ENCODE results near the gene KLK14.

Gene KLK14

DNA sequence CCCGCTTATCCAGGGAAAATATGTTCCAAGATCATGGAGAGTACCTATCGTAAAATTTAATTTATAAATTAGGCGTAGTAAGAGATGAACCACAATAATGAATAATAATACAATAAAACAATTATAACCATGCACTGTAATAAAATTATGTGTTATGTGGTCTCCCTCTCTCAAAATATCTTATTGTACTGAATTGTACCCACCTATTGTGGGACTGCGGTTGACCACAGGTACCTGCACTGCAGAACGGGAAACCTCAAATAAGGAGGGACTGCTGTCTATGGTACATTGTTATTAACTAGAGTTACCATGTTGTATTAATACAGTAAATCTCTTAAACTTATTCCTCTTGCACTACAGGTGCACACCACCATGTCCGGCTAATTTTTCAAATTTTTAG lies 42.5 kb downstream of the KLK14 start:
- DNase-seq, result no peak

DNA sequence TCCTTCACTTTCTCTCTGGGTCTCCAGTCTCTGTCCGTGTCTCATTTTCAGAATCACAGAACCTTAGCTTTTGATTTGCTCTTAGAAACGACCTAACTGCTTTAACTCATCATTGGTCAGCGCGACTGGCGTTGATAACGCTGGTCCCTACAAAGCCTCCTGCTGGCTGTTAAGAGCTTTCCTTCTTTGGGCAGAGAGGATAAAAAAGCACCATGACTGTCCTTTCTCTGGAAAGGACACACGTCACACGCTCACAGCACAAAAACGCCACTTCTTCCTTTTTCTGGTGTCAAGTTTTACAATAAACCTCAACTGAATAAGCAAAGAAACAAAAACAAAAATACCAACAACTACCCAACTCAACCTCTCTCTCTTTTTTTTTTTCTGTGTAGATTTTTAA lies 46.2 kb downstream of the KLK14 start:
- DNase-seq, result no peak

DNA sequence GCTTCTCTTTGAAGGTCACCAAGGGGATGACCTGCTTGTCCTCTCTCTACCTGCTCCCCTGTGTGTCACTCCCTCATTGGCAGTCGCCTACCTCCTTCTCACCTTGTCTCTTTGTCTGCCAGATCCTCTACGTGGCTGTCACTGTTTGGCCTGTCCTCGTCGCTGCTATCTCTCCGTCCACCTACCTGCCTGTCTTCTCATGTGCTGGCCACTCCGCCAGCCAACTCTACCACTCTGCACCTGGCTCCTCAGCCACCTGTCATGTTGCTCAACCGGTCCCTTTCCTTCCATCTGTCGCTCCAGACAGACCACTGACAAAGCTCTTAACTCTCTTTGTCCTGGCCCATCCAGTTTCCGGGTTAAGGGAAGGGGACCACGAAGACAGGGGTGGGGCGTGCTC lies 48.0 kb downstream of the KLK14 start, which contains the start of gene KLK12:
TSS of gene KLK12 (minus strand) at position 299 of the 400 bp plus-strand sequence. CDS start 381 bp downstream, outside the sequence.
- DNase-seq, result no peak

DNA sequence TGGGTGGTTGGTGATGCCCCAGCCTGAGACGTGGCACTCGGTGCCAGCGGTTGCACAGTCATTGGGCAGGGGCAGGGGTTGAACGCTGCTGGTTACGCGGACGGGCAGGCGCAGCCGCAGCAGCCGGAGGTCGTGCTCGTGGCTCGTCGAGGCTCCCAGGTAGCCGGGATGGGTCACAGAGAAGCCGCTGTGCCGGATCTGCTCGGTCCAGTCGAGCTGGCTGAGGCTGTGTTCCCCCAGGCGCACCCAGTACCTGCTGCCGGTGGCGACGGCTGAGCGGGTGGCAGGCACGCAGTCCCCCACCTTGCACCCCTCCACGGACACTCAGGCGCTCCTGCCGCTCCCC lies 50.8 kb downstream of the KLK14 start:
- DNase-seq, result no peak

DNA sequence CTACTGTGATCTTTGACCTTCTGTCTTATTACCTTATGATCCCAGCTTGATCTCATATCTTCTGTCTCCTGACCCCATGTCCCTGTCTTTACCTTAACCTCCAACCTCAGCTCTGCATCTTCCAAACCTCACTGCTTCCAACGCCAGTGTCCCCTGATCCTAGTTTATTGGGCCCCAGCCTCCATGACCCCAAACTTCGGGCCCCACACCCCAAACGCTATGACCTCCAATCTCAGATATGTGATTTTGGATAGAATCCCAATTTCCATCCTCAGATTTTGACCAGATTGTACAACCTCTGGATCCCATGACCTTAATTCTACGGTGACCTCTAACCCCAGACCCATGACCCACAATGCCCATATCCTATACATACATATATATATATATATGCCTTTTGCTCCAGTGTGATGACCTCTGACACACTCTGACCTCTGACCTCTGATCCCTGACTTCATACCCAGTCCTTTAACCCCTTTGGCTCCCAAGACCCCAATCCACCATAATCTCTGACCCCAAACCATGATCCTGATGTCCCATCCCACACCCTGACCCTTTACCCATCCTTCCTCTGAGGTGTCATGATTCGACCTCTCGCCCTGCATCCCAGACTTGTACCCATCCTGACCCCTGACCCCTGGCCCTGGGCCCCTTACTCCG lies 51.3 kb downstream of the KLK14 start:
- DNase-seq, result no peak

DNA sequence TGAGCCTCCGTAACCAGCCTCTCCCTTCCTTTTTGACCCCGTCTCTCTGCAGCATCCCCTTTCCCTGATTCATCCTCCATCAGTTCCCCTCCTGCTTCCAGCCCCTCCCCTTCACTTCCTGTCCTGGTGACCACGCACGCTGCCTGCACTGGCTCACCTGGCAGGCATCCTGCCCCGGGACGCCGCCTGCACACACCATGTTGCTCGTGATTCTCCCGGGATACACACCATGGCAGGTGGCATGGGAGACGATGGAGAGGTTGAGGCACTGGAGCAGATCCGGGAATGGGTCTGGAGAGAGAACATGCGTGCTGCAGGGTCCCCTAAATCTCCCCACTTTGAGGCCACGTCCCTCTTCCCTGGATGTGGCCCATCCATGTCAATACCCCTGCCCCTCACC lies 52.1 kb downstream of the KLK14 start:
- no peak for DNase-seq

DNA sequence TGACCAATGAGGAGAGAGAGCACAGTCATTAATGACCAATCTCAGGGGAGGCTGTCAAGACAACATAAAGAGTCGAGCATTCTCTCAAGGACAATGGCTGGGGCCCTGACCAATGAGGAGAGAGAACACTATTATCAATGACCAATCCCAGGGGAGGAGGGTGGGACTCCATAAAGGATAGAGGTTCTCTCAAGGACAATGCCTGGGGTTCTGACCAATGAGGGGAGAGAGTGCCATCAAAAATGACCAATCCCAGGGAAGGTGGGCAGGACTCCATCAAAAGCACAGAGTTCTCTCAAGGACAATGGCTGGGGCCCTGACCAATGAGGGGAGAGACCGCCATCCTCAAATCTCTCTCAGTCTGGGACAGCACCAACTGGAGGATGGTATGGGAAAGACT lies 53.0 kb downstream of the KLK14 start:
- no peak for DNase-seq

Data from activated CD4-positive, alpha-beta T cell treated with anti-CD3 and anti-CD28 coated beads for 4 hours (primary cell).